GM18507 (cell line): Measurements from ENCODE around the gene PTGIR.
A peak's percentile ranks its signal among the peaks of the same experiment; 100 is the strongest.

Experiments
- DNase-seq: peaks from one replicate; pipeline ENCODE4 v3.0.0; 2011; ENCODE audit warnings: low read depth; ENCODE audit not compliant: insufficient read length; ENCODE audit errors: extremely low spot score
- FAIRE-seq: peaks from 2 replicates; lab custom pipeline; 2011; peaks lifted over from hg19 to GRCh38; lab: Jason Lieb, UNC

The PTGIR gene

DNA sequence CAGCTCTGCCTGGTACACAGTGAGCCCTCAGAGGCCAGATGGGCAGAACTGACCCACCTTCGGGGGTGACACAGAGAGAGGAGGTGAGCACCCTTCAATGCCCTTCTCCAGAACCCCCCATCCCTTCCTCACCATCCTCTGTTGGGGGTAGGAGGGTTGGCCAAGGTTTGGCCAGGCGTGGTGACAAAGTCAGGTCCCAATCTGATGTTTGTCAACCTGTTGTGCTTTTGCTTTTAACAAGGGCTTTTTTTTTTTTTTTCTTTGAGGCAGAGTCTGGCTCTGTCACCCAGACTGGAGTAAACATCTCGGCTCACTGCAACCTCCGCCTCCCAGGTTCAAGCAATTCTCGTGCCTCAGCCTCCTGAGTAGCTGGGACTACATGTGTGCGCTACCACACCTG, 7.3 kb downstream of the PTGIR start:
- no peak for FAIRE-seq
- no peak for DNase-seq

DNA sequence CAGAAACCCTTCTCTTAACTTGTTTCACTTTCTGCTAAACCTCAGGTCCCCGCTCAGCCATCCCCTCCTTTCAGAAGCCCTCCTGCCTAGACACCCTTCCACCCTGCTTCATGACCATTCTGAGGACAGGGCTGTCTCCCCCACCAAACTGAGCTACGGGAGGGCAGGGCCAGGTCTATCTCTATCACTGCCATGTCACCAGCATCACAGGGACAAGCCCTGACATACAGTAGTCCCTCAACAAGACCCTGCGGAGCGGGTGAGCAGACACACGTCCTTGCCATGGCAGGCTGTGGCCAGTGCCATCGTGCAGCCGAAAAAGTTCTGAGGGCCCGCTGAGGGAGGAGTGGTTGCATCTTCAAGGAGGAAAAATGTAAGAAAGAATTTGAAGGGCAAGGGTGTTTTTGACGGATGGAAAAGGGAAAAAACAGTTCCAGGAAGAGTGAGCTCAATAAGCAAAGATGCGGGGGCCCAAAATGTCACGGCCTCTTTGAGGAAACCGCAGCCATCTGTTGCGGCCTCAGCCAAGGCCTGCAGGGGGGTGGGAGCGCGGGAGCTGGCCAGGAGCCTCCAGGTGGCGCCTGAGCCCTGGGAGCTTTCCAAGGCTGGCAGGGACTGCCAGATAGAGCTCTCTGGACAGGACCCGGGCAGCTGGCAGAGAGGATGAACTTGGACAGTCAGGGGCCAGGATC, 8.1 kb downstream of the PTGIR start:
- FAIRE-seq (peak; percentile 52), DNase-seq (no peak)

DNA sequence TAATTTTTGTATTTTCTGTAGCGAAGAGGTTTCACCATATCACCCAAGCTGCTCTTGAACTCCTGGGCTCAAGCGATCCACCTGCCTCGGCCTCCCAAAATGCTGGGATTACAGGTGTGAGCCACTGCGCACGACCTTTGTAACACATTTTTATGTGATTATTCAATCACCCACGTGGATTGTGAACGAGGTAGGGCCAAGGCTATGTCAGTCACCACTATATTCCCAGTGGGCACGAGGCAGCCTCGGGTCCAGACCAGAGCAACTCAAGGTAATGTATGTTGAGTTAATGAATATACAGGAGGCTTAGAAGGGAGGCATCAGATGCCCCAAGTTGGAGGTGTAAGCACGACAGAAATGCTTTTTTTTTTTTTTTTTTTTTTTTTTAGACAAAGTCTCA, 8.9 kb downstream of the PTGIR start:
- FAIRE-seq (no peak), DNase-seq (no peak)

DNA sequence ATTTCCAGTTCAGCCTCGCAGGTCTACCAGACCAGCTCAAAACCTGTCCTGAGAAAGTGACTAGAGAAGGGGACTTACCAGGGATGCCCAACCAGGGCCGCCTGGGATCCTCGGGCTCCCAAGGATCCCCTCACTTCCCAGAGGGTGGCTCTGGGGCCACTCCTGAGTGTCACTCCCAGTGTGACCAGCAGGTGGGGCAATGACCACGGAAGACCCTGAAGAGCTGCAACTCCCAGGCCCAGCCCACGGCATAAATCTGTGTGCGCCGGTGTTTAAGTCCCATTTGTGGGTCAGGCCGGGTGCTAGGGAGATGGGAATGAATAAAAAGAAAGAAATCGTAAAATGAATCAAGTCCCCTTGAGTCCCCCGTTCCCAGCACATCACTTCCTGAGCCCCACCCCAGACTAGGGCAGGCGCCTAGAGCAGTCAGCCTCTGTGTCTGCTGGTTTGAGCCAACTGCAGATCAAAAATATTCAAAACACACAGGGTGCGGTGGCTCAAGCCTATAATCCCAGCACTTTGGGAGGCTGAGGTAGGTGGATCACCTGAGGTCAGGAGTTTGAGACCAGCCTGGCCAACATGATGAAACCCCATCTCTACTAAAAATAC, 10.7 kb downstream of the PTGIR start:
- peak; percentile 83 for FAIRE-seq
- DNase-seq = peak; percentile 62

DNA sequence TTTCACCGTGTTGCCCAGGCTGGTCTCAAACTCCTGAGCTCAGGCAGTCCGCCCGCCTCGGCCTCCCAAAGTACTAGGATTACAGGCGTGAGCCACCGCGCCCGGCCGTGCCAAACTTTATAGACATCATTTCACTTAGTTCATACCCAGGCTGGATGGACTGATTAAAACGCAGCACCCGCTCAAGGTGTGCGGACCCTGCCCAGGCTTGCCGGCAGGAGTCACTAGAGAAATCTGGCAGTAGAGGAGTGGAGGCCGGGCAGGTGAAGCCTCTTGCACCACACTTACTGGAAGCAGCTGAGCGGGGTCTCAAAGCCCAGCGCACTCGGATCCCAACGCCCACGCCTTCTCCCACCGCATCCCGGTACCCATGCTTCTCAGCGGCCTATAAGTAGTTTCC, 11.4 kb downstream of the PTGIR start:
- FAIRE-seq = no peak
- DNase-seq = no peak

DNA sequence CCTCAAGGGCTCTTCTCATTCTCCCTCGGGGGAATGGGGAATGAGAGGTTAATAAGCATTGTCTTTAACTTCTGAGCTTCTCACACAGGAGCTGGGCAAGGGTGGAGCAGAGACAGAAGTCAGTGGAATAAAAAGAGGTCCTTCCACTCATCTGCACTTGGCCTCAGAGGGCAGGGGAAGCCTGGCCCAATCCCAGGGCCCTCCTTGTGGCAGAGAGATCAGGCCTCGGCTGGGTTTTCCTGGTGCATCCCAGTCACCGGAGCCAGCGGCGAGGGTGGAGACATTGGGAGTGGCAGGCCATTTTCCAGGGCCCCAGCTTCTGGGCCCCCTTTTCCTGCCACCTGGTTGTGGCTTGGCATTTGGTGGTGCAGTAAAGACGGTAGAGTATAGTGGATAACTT, 13.1 kb downstream of the PTGIR start:
- no peak for DNase-seq
- no peak for FAIRE-seq

DNA sequence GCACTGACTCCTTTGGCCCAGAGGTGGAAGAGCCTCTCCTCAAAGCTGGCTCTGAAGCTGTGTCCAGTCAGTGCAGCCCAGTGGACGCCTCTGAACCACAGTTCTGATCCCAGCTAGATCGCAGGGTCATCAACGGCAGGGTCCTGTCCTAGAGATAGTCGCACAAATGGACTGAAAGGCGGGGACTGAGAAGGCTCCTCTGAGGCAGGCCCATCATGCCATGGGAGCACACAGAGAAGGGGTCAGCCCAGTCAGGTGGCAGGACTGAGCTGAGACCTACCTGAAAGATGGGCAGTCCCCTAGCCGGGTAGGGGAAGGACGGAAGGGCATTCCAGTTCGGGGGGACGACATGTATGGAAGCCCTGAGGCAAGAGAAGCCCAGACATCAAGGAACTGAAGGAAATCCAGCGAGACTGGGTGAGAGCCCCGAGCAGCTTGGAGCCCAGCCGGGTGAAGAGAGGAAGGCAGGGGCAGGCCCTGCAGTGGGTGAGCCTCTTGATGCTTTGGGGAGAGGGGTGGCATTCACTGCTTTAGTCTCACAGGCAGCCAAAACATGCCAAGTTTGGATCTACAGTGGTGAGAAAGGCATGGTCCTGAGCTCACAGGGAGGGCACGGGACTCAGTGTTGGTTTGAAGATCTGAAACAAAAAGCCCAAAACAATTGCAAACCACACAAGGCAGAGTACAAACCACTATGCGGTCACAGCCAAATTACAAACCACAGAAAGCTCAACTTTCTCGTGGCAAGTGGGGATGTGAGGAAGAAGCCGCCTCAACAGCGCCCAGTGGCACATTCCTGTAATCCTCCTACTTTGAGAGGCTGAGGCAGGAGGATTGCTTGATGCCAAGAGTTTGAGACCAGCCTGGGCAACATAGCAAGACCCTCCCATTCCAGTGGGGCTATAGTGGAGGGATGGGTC, 13.8 kb downstream of the PTGIR start:
- FAIRE-seq (peak; percentile 85), DNase-seq (no peak)

DNA sequence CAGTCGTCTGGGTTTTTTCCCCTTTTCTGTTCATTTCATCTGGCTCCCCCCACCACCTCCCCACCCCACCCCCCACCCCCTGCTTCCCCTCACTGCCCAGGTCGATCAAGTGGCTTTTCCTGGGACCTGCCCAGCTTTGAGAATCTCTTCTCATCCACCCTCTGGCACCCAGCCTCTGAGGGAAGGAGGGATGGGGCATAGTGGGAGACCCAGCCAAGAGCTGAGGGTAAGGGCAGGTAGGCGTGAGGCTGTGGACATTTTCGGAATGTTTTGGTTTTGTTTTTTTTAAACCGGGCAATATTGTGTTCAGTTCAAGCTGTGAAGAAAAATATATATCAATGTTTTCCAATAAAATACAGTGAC, 14.5 kb downstream of the PTGIR start:
- DNase-seq = no peak
- FAIRE-seq = no peak

DNA sequence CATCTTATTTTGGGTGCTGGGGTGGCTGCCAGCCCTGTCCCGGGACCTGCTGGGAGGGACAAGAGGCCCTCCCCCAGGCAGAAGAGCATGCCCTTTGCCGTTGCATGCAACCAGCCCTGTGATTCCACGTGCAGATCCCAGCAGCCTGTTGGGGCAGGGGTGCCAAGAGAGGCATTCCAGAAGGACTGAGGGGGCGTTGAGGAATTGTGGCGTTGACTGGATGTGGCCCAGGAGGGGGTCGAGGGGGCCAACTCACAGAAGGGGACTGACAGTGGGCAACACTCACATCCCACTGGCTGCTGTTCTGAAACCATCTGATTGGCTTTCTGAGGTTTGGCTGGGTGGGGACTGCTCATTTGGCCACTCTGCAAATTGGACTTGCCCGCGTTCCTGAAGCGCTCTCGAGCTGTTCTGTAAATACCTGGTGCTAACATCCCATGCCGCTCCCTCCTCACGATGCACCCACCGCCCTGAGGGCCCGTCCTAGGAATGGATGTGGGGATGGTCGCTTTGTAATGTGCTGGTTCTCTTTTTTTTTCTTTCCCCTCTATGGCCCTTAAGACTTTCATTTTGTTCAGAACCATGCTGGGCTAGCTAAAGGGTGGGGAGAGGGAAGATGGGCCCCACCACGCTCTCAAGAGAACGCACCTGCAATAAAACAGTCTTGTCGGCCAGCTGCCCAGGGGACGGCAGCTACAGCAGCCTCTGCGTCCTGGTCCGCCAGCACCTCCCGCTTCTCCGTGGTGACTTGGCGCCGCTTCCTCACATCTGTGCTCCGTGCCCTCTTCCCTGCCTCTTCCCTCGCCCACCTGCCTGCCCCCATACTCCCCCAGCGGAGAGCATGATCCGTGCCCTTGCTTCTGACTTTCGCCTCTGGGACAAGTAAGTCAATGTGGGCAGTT, 15.1 kb downstream of the PTGIR start:
- no peak for DNase-seq
- no peak for FAIRE-seq

DNA sequence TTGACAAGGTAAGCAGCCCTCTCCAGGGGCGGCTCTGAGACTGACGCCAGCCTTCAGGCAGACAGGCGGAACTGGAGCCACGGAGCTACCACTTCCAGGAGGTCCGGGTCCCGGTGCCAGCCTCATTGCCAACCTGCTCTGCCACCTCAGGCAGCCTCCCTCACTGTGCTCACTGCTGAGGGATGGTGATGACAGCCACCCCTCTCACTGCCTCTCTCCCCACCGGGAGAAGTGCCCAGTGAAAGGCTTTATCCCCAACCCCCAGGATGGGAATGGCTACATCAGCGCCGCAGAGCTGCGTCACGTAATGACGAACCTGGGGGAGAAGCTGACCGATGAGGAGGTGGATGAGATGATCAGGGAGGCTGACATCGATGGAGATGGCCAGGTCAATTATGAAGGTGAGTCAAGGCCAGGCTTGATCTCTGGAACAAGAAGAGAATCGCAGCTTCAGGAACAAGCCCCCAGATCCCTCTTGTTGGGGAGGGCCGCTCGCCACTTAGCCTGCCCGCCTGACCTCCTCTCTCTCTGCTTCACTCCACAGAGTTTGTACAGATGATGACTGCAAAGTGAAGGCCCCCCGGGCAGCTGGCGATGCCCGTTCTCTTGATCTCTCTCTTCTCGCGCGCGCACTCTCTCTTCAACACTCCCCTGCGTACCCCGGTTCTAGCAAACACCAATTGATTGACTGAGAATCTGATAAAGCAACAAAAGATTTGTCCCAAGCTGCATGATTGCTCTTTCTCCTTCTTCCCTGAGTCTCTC, 16.1 kb downstream of the PTGIR start:
- FAIRE-seq = no peak

DNA sequence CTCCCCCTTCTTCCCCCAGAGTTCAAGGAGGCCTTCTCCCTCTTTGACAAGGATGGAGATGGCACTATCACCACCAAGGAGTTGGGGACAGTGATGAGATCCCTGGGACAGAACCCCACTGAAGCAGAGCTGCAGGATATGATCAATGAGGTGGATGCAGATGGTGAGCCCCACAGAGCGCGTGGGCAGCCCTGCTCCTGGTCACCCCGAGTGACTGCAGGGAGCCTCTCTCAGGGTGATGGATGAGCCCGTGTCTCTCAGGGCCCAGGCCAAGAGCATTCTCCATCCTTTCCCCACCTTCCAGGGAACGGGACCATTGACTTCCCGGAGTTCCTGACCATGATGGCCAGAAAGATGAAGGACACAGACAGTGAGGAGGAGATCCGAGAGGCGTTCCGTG, 16.7 kb downstream of the PTGIR start:
- DNase-seq (no peak), FAIRE-seq (no peak)

More for the DNA sequence above, 16.1 kb downstream of the PTGIR start:
- no peak for DNase-seq

DNA sequence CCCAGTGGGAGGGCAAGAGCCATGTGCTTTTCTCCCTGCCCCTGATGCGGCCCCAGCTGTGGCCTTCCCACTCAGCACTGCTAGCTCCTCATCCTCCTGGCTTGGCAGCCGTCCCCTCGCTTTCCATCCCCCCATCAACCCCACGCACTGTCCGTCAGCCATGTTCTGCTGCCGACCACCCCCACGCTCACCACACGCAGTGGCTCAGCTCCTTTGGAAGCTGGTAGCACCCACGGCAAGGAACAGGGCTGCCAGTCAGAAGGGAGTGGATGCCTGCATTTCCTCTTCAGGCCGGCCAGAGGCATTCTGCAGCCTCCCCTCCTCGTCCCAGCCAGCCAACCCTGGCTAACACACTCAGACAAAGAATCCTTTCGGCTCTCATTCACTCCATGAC, 17.4 kb downstream of the PTGIR start:
- FAIRE-seq (no peak), DNase-seq (no peak)

DNA sequence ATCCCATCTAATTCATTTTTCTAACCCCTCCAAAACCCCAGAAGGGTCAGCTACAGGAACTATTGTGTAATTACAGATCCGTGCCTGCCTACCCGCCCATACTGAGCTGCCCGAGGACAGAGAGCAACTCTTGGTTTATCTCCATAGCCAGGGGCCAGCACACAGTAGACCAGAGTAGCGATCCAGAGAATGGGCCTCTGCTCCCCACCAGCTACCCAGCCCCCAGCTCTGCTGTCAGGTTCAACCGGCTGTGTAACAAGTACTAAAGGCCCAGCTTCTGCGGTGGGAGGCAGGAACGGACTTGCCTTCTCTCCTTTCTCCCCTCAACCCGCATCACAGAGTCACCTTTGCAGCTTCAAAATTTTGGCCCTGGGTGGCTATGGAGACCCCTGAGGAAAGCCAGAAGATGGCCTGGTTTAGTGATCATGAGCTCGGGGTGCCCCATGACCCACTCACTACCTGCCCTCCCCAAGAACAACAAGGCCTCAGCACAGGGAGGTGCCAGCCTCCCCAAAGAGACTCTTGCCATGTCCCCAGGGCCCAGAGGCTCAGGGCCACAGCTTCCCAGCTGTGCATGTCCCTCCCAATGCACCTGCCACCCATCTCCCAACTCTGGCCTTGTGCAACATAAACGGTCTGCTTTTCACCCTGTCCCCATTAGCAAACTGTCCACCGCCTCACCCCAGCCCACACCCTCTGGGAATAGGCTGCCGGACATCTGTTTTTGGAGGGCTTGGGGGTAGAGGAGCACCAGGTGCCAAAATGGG, 18.0 kb downstream of the PTGIR start:
- no peak for DNase-seq
- no peak for FAIRE-seq

DNA sequence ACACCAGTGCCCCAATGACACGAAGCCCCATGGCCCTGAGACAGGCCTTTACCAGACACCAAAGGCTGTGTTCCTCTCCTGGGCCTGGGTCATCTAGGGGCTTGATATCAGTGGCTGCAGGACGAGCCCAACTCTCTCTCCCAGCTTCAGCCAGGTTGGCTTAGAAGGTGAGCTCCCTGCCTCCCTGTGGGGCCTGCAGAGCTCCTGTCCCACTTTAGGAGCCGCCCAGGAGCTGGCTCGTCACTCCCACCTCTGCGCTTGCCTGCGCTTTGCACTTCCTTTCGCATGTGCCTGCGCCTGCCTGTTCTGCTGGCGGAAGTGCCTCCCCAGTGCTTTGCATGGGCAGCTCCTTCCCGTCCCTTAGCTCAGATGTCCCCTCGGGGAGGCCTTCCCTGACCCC, 18.9 kb downstream of the PTGIR start:
- FAIRE-seq = no peak
- DNase-seq = no peak

DNA sequence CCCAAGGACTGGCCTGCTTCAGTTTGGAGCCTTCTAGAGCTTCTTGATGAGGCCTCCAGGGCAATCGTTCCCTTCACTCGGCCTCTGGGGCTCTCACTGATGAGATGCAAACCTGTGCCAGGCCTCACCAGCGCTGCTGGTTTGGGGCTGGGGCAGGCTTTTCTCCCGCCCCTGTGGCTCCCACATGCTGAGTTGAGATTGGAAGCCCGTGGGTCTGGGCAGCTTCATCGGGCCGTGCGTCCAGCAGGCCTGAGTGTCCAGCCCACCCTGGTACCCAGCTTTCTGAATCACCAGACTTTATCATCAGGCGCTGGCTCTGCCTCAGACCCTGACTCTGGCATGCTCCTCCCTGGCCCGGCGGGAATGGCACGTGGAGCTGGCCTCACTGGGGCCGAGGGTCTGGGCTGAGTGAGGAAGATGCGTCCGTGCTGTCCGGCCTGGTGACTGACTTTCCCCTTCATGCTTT, 19.5 kb downstream of the PTGIR start:
- FAIRE-seq (no peak), DNase-seq (no peak)

DNA sequence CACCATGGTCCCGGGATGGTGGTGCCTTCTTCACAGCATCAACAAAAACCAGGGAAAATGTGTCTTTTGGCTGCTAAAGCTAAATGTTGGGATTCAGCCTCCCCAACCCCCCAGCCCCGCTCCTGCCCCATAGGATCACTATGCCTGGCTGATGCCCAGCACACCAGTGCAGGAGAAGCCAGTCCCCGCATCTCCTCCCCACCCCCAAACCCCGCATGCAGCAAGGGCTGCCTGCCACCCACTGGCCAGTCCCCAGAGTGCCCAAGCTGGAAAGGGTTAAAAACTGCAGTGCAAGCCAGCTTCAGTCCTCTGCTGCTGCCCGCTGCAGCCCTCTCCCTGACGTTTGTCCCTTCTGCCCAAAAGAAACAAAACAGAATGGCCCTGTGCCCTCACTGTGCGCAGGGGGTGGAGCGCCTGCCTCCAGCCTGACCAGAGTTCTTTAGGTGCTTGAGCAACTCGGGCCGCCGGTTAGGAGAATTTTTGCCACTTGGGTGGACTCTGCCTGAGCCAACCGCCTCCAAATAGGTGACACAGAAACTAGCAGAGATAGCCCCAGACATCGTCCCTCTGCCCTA, 20.0 kb downstream of the PTGIR start:
- DNase-seq = no peak
- FAIRE-seq = no peak

DNA sequence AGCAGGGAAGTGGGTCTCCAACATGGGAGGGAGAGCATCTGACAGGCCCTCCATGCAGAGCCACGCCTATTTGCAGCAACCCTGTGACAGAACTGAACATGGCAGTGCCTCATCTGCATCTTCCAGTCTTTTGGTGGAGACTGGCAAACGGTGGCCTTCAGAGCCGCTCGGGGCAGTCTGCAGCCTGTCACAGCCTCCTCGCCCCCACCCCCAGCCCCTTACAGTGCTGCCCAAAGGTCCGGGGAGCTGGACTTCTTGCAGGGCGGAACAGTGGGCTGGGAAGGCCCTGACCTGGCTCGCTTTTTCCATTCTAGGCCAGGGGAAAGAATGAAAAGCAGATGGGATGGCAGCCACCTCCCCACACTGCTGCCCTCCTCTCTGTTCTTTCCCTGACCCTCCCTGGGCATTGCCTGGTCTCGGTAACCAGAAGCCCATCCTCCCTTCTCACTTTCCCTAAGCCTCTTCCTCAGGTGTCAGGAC, 21.1 kb downstream of the PTGIR start:
- FAIRE-seq (no peak), DNase-seq (no peak)

DNA sequence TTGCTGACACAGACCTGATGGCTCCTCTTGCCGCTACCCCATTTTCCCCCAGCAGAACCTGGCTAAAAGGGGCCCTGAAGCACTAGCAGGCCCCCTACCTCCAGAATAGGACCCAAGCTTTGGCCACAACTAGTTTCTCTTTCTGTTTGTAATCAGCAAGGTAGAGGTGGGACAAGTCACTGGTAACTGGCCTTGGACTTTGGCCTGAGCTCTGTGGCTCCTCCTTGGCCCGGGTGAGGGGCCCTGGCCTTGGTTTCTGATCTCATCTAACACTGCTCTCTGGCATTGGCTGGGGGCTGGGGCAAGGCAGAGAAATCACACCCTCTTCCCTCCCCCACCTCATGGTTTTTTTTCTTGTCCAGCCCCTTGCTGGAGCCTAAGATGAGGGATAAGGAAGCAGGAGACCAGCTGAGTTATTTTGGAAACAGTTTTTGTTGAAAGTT, 21.7 kb downstream of the PTGIR start:
- no peak for DNase-seq
- FAIRE-seq = peak; percentile 84
